ENCODE data around the gene NUDT3.
A peak's percentile ranks its signal among the peaks of the same experiment; 100 is the strongest.
"Not testable (repeated sequence)": the region's sequence is repeated elsewhere in the genome, so short reads cannot be mapped to it uniquely, and the experiment has no call there.

The NUDT3 gene

DNA sequence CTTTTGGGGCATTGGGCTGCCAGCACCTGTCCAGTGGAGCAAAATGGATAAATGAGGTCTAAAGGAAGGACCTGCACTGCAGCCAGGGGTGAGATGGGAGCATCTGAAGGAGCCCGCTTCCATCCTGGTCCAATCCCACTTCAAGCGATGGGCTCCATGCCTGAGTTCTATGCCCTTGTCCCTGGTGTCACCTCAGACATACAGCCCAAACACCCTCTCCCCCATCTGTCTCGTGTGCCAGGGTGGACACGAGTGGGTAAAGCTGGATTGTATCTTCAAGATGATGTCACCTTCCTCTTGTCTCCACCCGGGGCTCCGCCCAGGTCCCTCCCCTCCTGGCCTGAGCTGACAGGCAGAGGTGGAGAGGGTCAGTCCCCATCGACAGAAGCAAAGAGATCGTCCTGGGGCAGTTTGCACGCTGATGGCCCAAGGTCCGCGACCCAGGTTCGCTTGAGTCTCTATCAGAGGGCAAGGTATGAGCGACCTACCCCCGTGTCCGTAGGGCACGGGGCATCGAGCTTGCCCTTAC, 144.2 kb downstream of the NUDT3 start:
- Histone ChIP-seq H3K9me3 (no peaks in the 10 kb centered on the region), H3K4me1 (peaks cover 7 to 35% (median 26%) of the 10 kb centered on the region in 4 donors), H3K4me3 (peak overlapping the region; percentile 80 to 83), H3K36me3 (peaks cover 0 to 5% (median 0%) of the 10 kb centered on the region in 3 donors), H3K27me3 (no peaks in the 10 kb centered on the region), H3K27ac (peak overlapping the region; percentile 87 to 92)
- TF ChIP-seq, protein P1, sequence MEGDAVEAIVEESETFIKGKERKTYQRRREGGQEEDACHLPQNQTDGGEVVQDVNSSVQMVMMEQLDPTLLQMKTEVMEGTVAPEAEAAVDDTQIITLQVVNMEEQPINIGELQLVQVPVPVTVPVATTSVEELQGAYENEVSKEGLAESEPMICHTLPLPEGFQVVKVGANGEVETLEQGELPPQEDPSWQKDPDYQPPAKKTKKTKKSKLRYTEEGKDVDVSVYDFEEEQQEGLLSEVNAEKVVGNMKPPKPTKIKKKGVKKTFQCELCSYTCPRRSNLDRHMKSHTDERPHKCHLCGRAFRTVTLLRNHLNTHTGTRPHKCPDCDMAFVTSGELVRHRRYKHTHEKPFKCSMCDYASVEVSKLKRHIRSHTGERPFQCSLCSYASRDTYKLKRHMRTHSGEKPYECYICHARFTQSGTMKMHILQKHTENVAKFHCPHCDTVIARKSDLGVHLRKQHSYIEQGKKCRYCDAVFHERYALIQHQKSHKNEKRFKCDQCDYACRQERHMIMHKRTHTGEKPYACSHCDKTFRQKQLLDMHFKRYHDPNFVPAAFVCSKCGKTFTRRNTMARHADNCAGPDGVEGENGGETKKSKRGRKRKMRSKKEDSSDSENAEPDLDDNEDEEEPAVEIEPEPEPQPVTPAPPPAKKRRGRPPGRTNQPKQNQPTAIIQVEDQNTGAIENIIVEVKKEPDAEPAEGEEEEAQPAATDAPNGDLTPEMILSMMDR (IDR thresholded peaks at IDR 0.05), result no peak
- intact Hi-C loops (cut with DNase I; ENCODE audit: low total_unique reads), result loop anchor here (5.0 kb wide), 3 partner anchors 51 to 169 kb away; partner anchors contain the start of gene NUDT3
- peak; percentile 70 to 80 for DNase-seq

DNA sequence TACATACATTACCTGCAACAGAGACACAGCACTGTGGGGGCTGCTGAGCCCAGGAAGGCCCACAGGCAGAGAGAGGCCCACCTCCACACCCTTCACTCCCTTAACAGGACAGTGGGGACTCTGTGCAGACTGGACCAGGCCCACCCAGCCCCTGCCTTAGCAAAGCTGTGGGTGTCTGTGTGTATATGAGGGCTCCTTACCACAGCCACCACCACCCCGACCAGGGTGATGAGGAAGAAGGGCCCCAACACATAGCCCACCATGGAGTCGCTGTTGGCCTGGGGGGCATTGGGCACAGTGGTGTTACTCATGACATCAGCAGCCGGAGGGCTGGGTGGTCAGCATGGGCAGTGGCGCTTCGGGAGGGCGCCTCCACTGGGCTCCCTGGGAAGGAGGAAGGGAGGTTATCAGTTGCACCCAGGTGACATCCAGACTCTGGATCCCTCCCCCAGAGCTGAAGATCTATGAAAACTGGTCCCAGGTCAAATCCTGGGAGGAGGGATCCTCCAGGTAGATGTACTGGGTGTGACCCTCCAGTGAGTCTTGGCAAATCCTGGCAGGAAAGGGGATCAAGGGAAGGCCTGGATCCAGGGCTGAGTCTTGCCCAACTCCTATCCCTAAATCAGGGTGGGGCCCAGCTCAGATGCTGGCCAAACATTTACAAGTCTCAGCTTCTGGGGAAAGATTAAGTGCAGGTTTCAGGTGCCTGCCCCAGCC, 144.8 kb downstream of the NUDT3 start:
- Histone ChIP-seq H3K4me1 (peaks cover 7 to 35% (median 26%) of the 10 kb centered on the region in 4 donors), H3K9me3 (no peaks in the 10 kb centered on the region), H3K4me3 (peak overlapping the region; percentile 80 to 83), H3K27me3 (no peaks in the 10 kb centered on the region), H3K27ac (peak overlapping the region; percentile 87 to 92), H3K36me3 (peaks cover 0 to 11% (median 0%) of the 10 kb centered on the region in 3 donors)
- DNase-seq, result peak in 1 of 2 donors; percentile 67
- intact Hi-C loops (cut with DNase I; ENCODE audit: low total_unique reads), result loop anchor here (5.0 kb wide), 3 partner anchors 50 to 170 kb away; partner anchors contain the start of gene NUDT3
- TF ChIP-seq, protein P1 (IDR thresholded peaks at IDR 0.05), result no peak

DNA sequence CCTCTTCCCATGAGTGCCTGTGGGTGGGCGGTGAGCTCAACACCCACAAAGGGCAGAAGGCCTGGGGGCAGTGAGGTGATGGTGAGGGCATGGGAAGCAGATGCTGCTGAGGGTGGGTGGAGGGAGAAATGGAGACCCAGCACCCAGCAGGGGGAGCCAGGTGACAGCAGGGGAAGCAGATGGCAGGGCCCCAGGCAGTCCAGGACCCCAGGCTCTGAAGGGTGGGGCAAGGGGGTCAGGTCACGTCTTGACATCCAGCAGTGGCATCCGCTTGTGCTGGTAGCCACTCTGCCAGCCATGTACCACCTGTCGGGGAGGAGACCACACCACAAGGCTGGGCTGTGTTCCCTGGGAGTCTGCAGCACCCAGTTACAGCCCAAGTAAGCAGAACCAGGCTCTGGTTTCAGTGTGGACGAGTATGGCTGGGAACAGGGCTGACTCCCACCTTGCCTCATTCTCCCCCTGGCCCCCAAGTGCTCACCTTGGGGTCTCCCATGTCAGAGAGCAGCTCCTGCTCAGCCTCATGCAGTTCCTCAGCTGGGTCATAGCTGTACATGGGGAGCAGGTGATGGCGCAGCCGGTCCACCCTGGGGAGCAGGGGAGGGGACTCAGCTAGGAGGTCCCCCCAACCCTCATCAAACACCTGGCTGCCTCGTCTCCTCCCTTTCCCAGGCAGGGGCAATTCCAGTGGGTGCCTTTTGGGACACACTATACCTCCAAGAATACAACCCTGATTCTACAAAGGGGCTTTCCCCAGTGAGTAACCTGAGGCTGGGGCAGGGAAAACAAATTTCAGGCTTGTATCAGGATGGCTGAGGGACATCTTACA, 145.7 kb downstream of the NUDT3 start:
- Histone ChIP-seq H3K27me3 (no peaks in the 10 kb centered on the region), H3K4me1 (peaks cover 7 to 35% (median 26%) of the 10 kb centered on the region in 4 donors), H3K9me3 (no peaks in the 10 kb centered on the region), H3K27ac (peak overlapping the region in 1 of 2 donors; percentile 87), H3K4me3 (no peak overlapping the region), H3K36me3 (peaks cover 0 to 20% (median 0%) of the 10 kb centered on the region in 3 donors)
- no peak for DNase-seq
- TF ChIP-seq, protein P1 (IDR thresholded peaks at IDR 0.05), result no peak
- intact Hi-C loops (cut with DNase I; ENCODE audit: low total_unique reads), result loop anchor here (5.0 kb wide), 3 partner anchors 49 to 171 kb away; partner anchors contain the start of gene NUDT3

DNA sequence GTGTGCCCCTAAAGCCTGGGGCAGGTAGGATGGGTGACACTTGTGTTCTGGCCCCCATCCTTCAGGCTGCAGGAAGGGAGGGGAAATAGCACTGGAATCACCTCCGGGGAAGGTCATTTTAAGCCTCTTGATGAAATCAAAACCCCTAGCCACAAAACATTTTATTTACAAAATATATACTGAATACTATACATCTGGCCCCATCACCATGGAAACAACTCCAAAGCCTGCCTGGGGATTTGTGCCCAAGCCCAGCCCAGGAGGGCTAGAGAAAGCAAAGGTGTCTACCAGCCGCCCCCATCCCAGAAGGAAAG, 146.3 kb downstream of the NUDT3 start:
- H3K27me3 ChIP-seq, result no peaks in the 10 kb centered on the region
- no peaks in the 10 kb centered on the region for H3K9me3 ChIP-seq
- H3K4me3 ChIP-seq, result no peak overlapping the region
- peak in 1 of 2 donors; percentile 54 for DNase-seq
- H3K4me1 ChIP-seq, result peaks cover 7 to 35% (median 26%) of the 10 kb centered on the region in 4 donors
- peak overlapping the region in 1 of 2 donors; percentile 87 for H3K27ac ChIP-seq
- H3K36me3 ChIP-seq, result peaks cover 0 to 26% (median 0%) of the 10 kb centered on the region in 3 donors
- intact Hi-C loops (cut with DNase I; ENCODE audit: low total_unique reads), result loop anchor here (5.0 kb wide), 3 partner anchors 49 to 171 kb away; partner anchors contain the start of gene NUDT3
- TF ChIP-seq, protein P1 (IDR thresholded peaks at IDR 0.05), result no peak

DNA sequence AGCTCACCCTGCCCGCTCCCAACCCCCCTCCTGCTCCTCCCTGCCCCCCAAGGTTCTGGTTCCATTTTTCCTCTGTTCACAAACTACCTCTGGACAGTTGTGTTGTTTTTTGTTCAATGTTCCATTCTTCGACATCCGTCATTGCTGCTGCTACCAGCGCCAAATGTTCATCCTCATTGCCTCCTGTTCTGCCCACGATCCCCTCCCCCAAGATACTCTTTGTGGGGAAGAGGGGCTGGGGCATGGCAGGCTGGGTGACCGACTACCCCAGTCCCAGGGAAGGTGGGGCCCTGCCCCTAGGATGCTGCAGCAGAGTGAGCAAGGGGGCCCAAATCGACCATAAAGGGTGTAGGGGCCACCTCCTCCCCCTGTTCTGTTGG, 146.7 kb downstream of the NUDT3 start:
- peaks cover 0 to 30% (median 0%) of the 10 kb centered on the region in 3 donors for H3K36me3 ChIP-seq
- not testable (repeated sequence) for H3K4me3 ChIP-seq, DNase-seq, H3K27ac ChIP-seq, H3K9me3 ChIP-seq, H3K27me3 ChIP-seq
- intact Hi-C loops (cut with DNase I; ENCODE audit: low total_unique reads), result loop anchor here (5.0 kb wide), 3 partner anchors 48 to 172 kb away; partner anchors contain the start of gene NUDT3
- H3K4me1 ChIP-seq, result peaks cover 7 to 35% (median 26%) of the 10 kb centered on the region in 4 donors

DNA sequence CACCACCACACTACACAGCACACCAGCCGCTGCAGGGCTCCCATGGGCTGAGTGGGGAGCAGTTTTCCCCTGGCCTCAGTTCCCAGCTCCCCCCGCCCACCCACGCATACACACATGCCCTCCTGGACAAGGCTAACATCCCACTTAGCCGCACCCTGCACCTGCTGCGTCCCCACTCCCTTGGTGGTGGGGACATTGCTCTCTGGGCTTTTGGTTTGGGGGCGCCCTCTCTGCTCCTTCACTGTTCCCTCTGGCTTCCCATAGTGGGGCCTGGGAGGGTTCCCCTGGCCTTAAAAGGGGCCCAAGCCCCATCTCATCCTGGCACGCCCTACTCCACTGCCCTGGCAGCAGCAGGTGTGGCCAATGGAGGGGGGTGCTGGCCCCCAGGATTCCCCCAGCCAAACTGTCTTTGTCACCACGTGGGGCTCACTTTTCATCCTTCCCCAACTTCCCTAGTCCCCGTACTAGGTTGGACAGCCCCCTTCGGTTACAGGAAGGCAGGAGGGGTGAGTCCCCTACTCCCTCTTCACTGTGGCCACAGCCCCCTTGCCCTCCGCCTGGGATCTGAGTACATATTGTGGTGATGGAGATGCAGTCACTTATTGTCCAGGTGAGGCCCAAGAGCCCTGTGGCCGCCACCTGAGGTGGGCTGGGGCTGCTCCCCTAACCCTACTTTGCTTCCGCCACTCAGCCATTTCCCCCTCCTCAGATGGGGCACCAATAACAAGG, 147.3 kb downstream of the NUDT3 start:
- peak in 1 of 2 donors; percentile 54 for DNase-seq
- H3K36me3 ChIP-seq, result peaks cover 0 to 33% (median 0%) of the 10 kb centered on the region in 3 donors
- not testable (repeated sequence) for H3K27me3 ChIP-seq, H3K4me3 ChIP-seq, H3K9me3 ChIP-seq
- peak overlapping the region in 1 of 2 donors; percentile 35 for H3K27ac ChIP-seq
- H3K4me1 ChIP-seq, result peaks cover 7 to 35% (median 26%) of the 10 kb centered on the region in 4 donors
- intact Hi-C loops (cut with DNase I; ENCODE audit: low total_unique reads), result loop anchor here (5.0 kb wide), 3 partner anchors 48 to 172 kb away; partner anchors contain the start of gene NUDT3
